Measurements from ENCODE around the gene TSGA10IP.
A peak's percentile ranks its signal among the peaks of the same experiment; 100 is the strongest.

The TSGA10IP gene

GRCh38 chr11:65917434-65918210, 27.7 kb upstream of the TSGA10IP start:
- no peak for DNase-seq (ENCODE audit: low read depth in 1 of 2, low spot score in 1 of 2)

DNA sequence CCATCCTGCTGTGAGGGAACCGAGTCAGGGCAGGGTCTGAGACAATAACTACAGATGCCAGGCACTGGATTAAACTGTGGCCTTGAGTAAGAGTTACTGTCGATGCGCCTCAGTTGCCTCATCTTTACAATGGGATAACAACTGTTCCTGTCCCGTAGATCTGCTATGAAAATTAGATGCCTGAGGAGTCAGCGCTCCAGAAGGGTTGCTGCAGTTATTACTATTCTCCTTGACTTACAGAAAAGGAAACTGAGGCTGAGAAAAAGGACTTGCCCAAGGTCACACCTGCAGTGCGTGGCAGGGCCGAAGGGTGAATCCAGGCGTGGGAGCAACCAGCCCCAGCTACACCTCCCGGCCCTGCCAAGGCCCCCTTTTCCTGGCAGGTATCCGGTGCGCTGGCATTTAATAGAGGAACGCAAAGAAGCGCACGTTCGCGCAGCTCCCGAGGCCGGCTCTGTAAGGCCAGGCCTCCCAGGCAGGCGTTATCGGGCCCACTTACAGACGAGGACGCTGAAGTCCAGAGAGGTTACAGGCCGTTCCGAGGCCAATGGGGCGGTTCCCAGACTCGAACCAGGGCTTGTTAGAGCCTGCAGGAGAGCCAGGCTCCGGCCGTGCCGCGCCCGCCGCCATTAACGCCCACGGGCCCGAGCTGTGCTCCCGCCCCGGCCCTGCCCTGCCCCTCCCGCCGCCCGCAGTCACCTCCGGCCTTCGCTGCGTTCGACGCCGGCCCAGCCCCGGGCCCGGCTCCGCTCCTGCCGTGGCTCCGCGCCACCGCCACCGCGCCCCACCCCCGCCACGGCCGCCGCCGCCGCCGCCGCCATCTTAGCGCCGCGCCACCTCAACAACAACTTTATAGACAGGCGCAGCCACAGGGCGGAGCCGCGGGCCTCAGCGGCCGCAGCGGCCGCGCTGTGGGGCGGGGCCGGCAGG, 26.8 kb upstream of the TSGA10IP start, which contains the start of gene C11orf68:
TSS of gene C11orf68 (minus strand) at position 852 of the 930 bp plus-strand sequence. CDS start at position 821, 31 bp downstream.
- no peak for DNase-seq (ENCODE audit: low read depth in 1 of 2, low spot score in 1 of 2)

GRCh38 chr11:65919141-65919572, 26.1 kb upstream of the TSGA10IP start, which contains the start of gene DRAP1:
TSS of gene DRAP1 (plus strand) at chr11:65919426. CDS start at chr11:65919502, 76 bp downstream.
- DNase-seq (ENCODE audit: low read depth in 1 of 2, low spot score in 1 of 2) = peak; percentile 98 to 99

- DNase-seq (ENCODE audit: low read depth in 1 of 2, low spot score in 1 of 2) = peak in 1 of 2 donors; percentile 37
Observed at GRCh38 chr11:65919573-65920371, 25.5 kb upstream of the TSGA10IP start.

DNA sequence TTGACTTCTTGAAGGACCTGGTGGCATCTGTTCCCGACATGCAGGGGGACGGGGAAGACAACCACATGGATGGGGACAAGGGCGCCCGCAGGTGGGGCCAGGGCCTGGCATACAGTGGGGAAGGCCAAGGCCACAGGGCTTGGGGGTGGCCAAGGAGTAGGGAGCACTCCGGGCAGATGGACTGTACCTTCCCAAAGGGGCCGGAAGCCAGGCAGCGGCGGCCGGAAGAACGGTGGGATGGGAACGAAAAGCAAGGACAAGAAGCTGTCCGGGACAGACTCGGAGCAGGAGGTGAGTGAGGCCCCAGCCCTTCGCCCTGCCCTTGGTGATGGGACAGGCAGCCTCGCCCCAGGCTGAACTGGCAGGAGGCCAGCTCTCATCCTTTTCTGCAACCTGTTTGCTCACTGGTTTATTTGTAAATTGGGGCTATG, 24.9 kb upstream of the TSGA10IP start:
- no peak for DNase-seq (ENCODE audit: low read depth in 1 of 2, low spot score in 1 of 2)

- no peak for DNase-seq (ENCODE audit: low read depth in 1 of 2, low spot score in 1 of 2)
Observed at GRCh38 chr11:65921033-65921555, 24.2 kb upstream of the TSGA10IP start.

GRCh38 chr11:65921876-65922275, 23.4 kb upstream of the TSGA10IP start:
- DNase-seq (ENCODE audit: low read depth in 1 of 2, low spot score in 1 of 2) = no peak

GRCh38 chr11:65922565-65922964, 22.7 kb upstream of the TSGA10IP start:
- DNase-seq (ENCODE audit: low read depth in 1 of 2, low spot score in 1 of 2) = no peak

GRCh38 chr11:65925397-65925796, 19.9 kb upstream of the TSGA10IP start:
- no peak for DNase-seq (ENCODE audit: low read depth in 1 of 2, low spot score in 1 of 2)

DNA sequence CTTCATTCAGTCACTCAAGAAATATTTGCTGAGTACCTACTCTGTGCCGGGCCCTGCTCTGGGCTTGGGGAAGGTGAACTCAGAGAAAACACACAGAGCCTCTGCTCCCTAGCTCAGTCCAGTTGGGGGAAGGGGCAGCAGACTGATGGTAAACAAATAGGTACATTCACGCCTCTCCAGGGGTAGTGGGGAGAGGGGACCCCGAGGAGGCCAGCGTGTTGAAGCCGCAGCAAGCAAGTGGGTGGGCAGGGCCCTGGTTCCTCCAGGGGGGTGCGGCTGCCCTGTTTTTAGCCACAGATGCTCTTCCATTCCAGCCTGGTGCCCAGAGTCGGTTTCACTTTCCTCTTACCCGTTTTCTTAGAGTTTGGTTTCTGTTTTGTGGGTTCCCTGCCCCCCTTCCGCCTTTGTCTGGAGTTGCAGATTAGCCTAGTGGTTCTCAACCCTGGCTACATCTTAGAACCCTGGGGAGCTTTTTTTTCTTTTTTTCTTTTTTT, 17.3 kb upstream of the TSGA10IP start:
- DNase-seq (ENCODE audit: low read depth in 1 of 2, low spot score in 1 of 2) = peak; percentile 31 to 65

- DNase-seq (ENCODE audit: low read depth in 1 of 2, low spot score in 1 of 2) = no peak
Observed at GRCh38 chr11:65928667-65929066, 16.6 kb upstream of the TSGA10IP start.

DNA sequence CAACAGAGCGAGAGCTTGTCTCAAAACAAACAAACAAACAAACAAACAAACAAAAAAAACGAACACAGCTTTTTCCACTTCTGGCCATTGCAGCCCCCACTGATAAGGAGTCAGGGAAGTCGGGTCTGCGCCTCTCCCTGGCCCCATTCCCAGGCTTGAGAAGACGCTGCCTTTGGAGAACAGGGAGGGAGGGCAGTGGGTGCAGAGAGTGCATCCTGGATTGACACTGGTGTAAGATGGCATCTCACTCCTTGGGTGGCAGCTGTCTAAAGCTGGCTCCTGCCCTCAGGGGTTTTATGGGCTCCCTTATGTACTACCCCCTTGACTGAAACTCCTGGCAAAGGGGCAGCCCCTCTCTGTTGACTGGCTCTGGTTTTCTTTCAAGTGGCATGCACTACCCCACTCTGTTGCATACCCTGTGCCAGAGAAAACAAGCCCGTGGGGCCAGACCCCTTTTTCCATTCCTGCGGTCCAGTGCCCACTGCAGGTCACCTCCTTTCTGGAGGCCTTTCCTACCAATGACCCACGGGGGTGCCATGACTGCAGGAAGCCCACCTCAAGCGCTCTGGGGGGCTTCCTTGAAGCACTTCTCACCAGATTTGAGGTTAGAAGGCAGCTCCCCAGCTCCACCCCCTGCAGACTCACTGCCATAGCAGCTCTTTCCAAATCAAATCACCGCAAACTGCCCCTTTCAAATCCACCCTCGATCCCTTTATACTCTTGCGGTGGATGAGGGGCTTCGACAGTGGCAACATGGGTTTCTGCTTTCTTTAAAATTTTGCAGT, 13.3 kb upstream of the TSGA10IP start:
- no peak for DNase-seq (ENCODE audit: low read depth in 1 of 2, low spot score in 1 of 2)

GRCh38 chr11:65932558-65932919, 12.7 kb upstream of the TSGA10IP start:
- no peak for DNase-seq (ENCODE audit: low read depth in 1 of 2, low spot score in 1 of 2)

DNA sequence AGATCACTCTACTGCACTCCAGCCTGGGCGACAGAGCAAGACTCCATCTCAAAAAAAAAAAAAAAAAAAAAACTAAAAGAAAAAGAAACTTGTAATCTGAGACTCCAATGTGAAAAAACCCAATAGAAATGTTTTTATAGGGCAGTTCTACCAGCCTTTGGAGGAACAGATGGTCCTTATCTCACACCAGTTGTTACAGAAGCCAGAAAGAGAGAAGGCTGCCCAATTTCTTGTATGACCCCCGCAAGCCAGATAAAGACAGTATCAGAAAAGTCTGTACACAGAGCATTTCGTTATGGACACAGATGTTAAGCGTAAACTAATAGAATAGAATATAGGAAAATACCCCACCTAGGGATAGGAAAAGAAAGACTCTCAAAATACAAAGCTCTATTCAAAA, 11.3 kb upstream of the TSGA10IP start:
- no peak for DNase-seq (ENCODE audit: low read depth in 1 of 2, low spot score in 1 of 2)

DNA sequence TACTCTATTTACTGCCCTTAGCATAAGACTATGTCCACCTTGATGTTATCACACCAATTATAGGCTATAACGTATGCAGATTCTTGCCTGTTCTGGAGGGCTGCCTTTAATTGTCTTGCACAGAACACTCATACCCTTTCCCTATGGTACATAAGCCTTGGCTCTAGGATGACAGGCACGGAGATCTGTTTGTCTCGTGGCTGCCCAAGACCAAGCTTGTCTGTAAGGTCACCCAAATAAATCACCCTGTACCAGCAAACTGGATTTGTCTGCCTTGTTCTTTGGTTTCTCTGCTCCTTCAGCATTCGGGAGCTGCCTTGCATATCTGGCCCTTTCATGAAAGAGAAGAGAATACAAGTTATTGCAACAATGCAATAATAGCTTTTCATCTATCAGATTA, 7.5 kb upstream of the TSGA10IP start:
- no peak for DNase-seq (ENCODE audit: low read depth in 1 of 2, low spot score in 1 of 2)

- DNase-seq (ENCODE audit: low read depth in 1 of 2, low spot score in 1 of 2) = no peak
Observed at GRCh38 chr11:65941720-65942310, 3.5 kb upstream of the TSGA10IP start.

DNA sequence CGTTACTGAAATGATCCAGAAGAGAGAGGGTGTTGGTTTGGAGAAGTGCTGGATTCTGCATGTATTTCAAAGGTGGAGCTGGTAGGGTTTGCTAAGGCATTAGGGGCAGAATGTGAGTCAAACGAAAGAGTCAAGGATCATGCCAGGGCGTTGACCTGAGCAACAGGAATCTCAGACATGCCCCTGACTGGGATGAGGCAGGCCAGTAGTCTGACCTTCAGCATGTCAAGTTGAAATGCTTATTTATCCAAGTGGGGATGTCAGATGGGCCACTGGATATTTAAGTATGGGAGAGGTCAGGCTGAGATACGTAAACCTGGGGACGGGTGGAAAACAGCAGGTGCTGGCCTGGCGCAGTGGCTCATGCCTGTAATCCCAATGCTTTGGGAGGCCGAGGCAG, 2.7 kb upstream of the TSGA10IP start:
- no peak for DNase-seq (ENCODE audit: low read depth in 1 of 2, low spot score in 1 of 2)

DNA sequence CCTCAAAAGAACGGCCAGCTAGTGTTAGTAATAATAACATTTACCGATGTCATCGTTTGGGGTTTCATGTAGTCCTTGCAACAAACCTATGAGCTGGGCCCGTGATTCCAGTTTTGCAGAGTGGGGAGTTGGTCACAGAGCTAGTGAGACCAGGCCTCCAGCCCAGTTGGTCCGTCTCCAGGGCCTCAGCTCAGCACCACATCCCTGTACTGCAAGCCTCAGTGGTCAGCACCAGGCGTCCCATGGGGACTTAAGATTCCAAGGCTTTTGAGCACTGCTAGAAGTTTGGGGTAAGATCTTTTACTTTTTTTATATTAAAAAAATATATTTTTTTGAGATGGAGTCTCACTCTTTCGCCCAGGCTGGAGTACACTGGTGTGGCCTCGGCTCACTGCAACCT, 1.1 kb upstream of the TSGA10IP start:
- no peak for DNase-seq (ENCODE audit: low read depth in 1 of 2, low spot score in 1 of 2)

DNA sequence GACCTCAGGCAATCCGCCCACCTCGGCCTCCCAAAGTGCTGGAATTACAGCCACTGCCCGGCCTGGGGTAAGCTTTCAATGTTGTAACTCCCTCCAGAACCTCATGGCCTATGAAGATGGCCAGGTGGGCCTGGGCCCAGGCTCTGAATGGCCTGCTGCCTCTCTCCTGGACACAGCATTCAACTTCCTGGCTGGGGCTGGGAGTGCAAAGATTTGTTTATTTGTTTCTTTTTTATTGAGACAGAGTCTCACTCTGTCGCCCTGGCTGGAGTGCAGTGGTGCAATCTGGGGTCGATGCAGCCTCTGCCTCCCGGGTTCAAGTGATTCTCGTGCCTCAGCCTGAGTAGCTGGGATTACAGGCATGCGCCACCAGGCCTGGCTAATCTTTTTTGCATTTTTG, 513 bp upstream of the TSGA10IP start:
- no peak for DNase-seq (ENCODE audit: low read depth in 1 of 2, low spot score in 1 of 2)

All from activated CD4-positive, alpha-beta T cell treated with anti-CD3 and anti-CD28 coated beads, Interleukin-2, amount 50 U/mL, for 24 hours (primary cell).